ENCODE results near the gene GIMAP5. TPM values are rescaled to one million over a fixed set of nuclear protein-coding genes. Genes with fewer than 3 reads are reported as not detected.

Gene GIMAP5
- total RNA-seq, 8 experiments from 2014 or later: 0.17 to 2.0 (median 0.80) TPM; not detected in 3

DNA sequence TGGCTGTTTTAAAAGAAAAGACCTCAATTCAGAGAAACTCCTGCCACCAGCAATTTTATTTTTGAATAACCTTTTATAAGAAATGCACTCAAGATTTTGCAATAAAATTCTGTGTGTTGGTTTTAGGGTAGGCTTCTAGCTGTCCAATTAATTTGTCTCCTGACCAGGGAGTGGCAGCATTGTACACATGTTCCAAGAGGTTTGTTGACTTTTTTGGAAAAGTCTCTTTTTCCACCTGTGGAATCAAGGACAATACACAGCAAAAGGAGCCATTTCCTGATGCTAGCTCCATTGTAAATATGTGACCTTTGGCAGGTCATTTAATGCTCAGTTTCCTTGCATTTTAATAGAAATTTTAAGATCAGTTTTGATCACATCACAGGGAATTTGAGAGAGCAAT lies 1.8 kb downstream of the GIMAP5 start:
- ATAC-seq (replicated peaks in 6 of 8): no peak
- in situ Hi-C loops (cut with MboI; ENCODE audit: low pct_unique_long_range_greater_than_20kb in 2 of 9, low sequenced_read_pairs in 9 of 9, unreplicated experiment in 9 of 9): no loop called here
- peaks cover 0 to 9% of the 10 kb centered on the region in 2 donors for H3K4me1 ChIP-seq (replicated peaks in 1 of 2)
- no peak overlapping the region for H3K4me3 ChIP-seq
- H3K27ac ChIP-seq: no peak overlapping the region

DNA sequence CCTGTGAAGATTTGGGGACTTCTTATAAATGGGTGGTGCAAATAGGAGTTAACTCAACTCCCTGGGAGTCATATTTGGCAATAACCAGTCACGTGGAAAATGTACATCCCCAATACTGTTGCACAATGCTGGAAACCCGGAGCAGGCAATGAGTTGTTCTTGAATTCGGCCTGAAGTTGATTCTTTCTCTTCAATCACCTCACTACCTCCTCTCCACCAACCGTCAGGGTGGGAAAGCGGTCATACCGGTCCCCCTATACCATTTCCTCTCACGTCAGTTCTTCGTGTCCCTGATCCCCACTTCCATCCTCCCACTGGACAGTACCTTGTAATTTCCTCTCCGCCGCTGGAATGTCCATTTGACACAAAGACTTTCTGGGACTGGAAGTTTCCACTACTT lies 2.8 kb downstream of the GIMAP5 start:
- Histone ChIP-seq H3K27ac (no peak overlapping the region), H3K4me1 (replicated peaks in 1 of 2) (peaks cover 0 to 9% of the 10 kb centered on the region in 2 donors), H3K4me3 (no peak overlapping the region)
- ATAC-seq (replicated peaks in 6 of 8): no peak
- WGBS, 10 experiments: 13 to 100% (median 63%) methylated on average over 2 to 10 of the region's 10 CpGs; no CpG with 5 or more reads in 2 of the 10 experiments
- in situ Hi-C loops (cut with MboI; ENCODE audit: low pct_unique_long_range_greater_than_20kb in 2 of 9, low sequenced_read_pairs in 9 of 9, unreplicated experiment in 9 of 9): no loop called here

DNA sequence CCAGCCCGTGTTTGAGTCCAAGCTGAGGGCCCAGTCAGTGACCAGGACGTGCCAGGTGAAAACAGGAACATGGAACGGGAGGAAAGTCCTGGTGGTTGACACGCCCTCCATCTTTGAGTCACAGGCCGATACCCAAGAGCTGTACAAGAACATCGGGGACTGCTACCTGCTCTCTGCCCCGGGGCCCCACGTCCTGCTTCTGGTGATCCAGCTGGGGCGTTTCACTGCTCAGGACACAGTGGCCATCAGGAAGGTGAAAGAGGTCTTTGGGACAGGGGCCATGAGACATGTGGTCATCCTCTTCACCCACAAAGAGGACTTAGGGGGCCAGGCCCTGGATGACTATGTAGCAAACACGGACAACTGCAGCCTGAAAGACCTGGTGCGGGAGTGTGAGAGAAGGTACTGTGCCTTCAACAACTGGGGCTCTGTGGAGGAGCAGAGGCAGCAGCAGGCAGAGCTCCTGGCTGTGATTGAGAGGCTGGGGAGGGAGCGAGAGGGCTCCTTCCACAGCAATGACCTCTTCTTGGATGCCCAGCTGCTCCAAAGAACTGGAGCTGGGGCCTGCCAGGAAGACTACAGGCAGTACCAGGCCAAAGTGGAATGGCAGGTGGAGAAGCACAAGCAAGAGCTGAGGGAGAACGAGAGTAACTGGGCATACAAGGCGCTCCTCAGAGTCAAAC lies 5.2 kb downstream of the GIMAP5 start:
- H3K27ac ChIP-seq: no peak overlapping the region
- ATAC-seq (replicated peaks in 6 of 8): no peak
- H3K4me3 ChIP-seq: no peak overlapping the region
- H3K4me1 ChIP-seq (replicated peaks in 1 of 2): no peaks in the 10 kb centered on the region
- in situ Hi-C loops (cut with MboI; ENCODE audit: low pct_unique_long_range_greater_than_20kb in 2 of 9, low sequenced_read_pairs in 9 of 9, unreplicated experiment in 9 of 9): no loop called here
- 8 to 85% (median 64%) methylated on average over 1 to 8 of the region's 14 CpGs; no CpG with 5 or more reads in 4 of the 10 experiments for WGBS, 10 experiments

DNA sequence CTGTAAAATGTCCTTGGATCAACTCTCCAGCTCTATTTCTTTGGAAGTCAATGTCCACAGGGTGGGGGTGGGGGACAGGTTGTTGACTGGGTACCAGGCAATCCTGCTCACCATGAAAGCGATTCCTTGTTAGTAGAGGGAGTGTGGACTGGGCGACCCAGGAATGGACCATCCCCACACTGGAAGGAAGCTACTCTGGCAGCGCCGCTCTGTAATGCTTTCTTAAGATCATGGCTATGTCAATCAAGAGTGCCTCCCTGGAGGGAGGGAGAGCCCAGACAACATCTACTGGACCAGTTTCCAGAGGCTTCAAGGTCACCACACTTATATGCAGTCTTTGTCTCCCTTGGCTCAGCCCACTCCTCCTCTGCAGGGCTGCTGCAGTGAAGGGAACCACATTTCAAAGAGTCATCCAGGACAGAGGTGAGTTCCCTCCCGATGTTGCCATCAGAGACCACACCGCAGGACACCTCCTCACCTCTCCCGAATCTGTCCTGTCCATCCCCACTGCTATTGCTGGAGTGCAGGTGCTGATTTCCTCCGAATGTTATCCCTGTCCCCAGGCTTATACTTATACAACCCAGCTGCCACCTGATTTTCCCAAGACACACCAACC lies 6.9 kb downstream of the GIMAP5 start:
- in situ Hi-C loops (cut with MboI; ENCODE audit: low pct_unique_long_range_greater_than_20kb in 2 of 9, low sequenced_read_pairs in 9 of 9, unreplicated experiment in 9 of 9): no loop called here
- Histone ChIP-seq H3K27ac (no peak overlapping the region), H3K4me1 (replicated peaks in 1 of 2) (no peaks in the 10 kb centered on the region), H3K4me3 (no peak overlapping the region)
- no peak for ATAC-seq (replicated peaks in 6 of 8)
- 0 to 85% (median 74%) methylated on average over 2 to 6 of the region's 8 CpGs; no CpG with 5 or more reads in 4 of the 10 experiments for WGBS, 10 experiments

DNA sequence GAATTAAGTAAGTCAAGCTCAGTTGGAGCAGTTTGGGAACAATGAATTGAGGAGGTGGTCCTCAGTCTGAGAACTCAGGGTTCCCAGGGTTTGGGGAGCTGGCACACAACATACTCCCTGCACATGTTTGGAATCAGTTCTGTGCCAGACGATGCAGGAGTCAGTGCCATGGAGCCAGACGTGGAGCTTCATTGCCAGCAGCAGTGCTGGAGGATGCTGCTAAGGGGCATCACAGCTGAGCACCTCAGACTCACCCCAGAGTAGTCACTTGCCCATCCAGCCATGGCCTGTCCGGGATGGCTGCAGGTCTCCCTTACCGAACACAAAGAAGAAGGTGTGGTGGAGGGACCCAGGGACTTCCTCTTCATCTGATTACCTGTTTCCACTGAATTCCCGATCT lies 7.9 kb downstream of the GIMAP5 start:
- 7 to 100% (median 75%) methylated on average over 1 to 3 of the region's 5 CpGs; no CpG with 5 or more reads in 5 of the 10 experiments for WGBS, 10 experiments
- in situ Hi-C loops (cut with MboI; ENCODE audit: low pct_unique_long_range_greater_than_20kb in 2 of 9, low sequenced_read_pairs in 9 of 9, unreplicated experiment in 9 of 9): no loop called here
- Histone ChIP-seq H3K4me1 (replicated peaks in 1 of 2) (no peaks in the 10 kb centered on the region), H3K4me3 (no peak overlapping the region), H3K27ac (no peak overlapping the region)
- no peak for ATAC-seq (replicated peaks in 6 of 8)

DNA sequence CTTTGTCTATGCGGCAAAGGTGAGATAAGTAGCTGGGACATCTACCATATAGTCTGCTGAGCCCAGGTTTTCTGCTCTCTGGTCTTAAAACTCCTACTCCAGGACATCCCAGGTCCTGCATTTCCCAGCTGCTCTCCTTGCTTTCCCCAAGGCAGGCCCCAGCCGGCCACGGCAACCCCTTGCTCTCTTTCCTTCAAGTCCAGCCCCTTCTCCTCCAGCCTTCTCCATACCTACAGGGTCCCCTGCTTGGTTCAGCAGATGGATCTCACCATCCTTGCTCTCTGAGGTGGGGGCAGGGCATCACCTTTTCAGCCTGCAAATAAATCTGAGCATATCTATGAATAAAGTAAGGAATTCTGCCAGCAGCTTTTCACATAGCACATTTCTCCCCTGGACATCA lies 8.7 kb downstream of the GIMAP5 start:
- H3K4me3 ChIP-seq: no peak overlapping the region
- 0 to 100% (median 33%) methylated on average over 1 to 3 of the region's 3 CpGs; no CpG with 5 or more reads in 5 of the 10 experiments for WGBS, 10 experiments
- no peak overlapping the region for H3K27ac ChIP-seq
- no peak for ATAC-seq (replicated peaks in 6 of 8)
- H3K4me1 ChIP-seq (replicated peaks in 1 of 2): no peaks in the 10 kb centered on the region
- in situ Hi-C loops (cut with MboI; ENCODE audit: low pct_unique_long_range_greater_than_20kb in 2 of 9, low sequenced_read_pairs in 9 of 9, unreplicated experiment in 9 of 9): no loop called here

DNA sequence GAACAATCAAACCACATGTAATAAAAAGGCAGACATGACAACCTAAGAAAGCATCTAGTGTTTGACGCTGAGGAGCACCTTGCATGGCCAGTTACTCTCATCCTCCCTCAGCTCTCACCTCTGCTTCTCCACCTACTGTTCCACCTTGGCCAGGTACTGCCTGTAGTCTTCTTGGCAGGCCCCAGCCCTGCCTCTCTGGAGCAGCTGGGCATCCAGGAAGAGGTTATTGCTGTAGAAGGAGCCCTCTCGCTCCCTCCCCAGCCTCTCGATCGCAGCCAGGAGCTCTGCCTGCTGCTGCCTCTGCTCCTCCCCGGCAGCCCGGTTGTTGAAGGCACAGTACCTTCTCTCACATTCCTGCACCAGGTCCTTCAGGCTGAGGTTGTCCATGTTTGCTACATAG lies 9.7 kb downstream of the GIMAP5 start:
- Histone ChIP-seq H3K4me1 (replicated peaks in 1 of 2) (no peaks in the 10 kb centered on the region), H3K4me3 (no peak overlapping the region), H3K27ac (no peak overlapping the region)
- ATAC-seq (replicated peaks in 6 of 8): no peak
- 0 to 79% (median 54%) methylated on average over 1 to 6 of the region's 6 CpGs; no CpG with 5 or more reads in 2 of the 10 experiments for WGBS, 10 experiments
- in situ Hi-C loops (cut with MboI; ENCODE audit: low pct_unique_long_range_greater_than_20kb in 2 of 9, low sequenced_read_pairs in 9 of 9, unreplicated experiment in 9 of 9): no loop called here

DNA sequence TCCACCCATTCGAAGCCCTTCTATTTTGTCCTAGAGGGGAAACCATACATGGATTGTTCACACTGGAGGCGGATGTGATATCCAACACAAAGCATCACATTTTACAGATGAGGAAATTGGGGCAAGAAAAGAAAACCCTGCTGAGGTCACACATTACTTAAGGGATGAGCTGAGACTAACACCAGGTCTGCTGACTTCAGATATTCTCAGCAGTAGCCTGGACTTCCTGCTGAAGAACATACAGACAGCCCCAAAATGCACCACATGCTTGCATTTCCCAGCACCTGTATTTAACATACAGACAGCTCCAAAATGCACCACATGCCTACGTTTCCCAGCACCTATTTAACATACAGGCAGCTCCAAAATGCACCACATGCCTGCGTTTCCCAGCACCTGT lies 11.2 kb downstream of the GIMAP5 start:
- Histone ChIP-seq H3K4me1 (replicated peaks in 1 of 2) (no peaks in the 10 kb centered on the region), H3K4me3 (no peak overlapping the region), H3K27ac (no peak overlapping the region)
- WGBS, 10 experiments: 0 to 100% (median 60%) methylated on average over 1 to 3 of the region's 4 CpGs; no CpG with 5 or more reads in 2 of the 10 experiments
- in situ Hi-C loops (cut with MboI; ENCODE audit: low pct_unique_long_range_greater_than_20kb in 2 of 9, low sequenced_read_pairs in 9 of 9, unreplicated experiment in 9 of 9): no loop called here
- no peak for ATAC-seq (replicated peaks in 6 of 8)

DNA sequence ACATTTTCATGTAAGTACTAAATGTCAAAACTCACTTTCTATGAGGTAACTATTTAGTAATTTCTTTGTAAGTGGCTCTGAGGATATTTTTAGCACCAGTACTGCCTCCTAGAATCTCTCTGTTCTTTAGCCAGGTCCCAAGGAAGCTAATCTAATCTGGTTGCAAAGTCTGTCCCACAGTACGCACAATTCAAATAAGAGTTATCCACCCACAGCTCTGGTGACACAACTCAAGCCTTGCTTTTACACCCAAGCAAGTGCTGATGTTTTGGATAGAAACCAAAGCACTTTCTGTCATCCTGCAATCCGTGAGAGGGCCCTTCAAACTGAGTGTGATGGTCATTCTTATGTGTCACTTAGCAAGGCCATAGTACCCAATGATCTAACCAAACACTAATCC lies 14.5 kb downstream of the GIMAP5 start:
- in situ Hi-C loops (cut with MboI; ENCODE audit: low pct_unique_long_range_greater_than_20kb in 2 of 9, low sequenced_read_pairs in 9 of 9, unreplicated experiment in 9 of 9): loop anchor here in 1 of 9 experiments (25.0 kb wide), 1 partner anchor 314 kb away; no protein-coding TSS in a partner anchor
- ATAC-seq (replicated peaks in 6 of 8): no peak
- Histone ChIP-seq H3K4me3 (no peak overlapping the region), H3K4me1 (replicated peaks in 1 of 2) (no peaks in the 10 kb centered on the region), H3K27ac (no peak overlapping the region)
- 0 to 100% (median 60%) methylated on average over 1 to 2 of the region's 2 CpGs; no CpG with 5 or more reads in 1 of the 10 experiments for WGBS, 10 experiments

DNA sequence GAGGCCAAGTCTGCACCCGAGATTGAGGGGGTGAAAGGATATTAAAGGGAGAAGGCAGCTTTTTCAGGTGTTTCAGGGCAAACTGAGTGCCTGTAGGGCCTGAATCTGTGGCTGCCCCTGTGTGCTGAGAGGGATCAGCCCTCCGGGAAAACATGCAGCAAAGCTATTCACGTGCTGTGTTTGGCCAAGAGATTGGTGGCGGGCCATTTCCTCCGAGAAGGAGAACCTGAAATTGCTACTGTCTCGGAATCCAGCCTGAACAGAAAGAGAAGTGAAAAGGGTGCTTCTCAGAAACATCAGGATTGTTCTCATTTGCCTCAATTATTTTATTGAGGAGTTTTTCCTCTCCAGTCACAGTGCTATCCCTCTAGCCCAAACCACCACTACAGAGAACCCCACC lies 16.0 kb downstream of the GIMAP5 start:
- WGBS, 10 experiments: 0 to 100% (median 60%) methylated on average over 1 to 5 of the region's 6 CpGs; no CpG with 5 or more reads in 3 of the 10 experiments
- Histone ChIP-seq H3K27ac (no peak overlapping the region), H3K4me3 (no peak overlapping the region), H3K4me1 (replicated peaks in 1 of 2) (no peaks in the 10 kb centered on the region)
- ATAC-seq (replicated peaks in 6 of 8): no peak
- in situ Hi-C loops (cut with MboI; ENCODE audit: low pct_unique_long_range_greater_than_20kb in 2 of 9, low sequenced_read_pairs in 9 of 9, unreplicated experiment in 9 of 9): loop anchor here in 1 of 9 experiments (25.0 kb wide), 1 partner anchor 316 kb away; no protein-coding TSS in a partner anchor

DNA sequence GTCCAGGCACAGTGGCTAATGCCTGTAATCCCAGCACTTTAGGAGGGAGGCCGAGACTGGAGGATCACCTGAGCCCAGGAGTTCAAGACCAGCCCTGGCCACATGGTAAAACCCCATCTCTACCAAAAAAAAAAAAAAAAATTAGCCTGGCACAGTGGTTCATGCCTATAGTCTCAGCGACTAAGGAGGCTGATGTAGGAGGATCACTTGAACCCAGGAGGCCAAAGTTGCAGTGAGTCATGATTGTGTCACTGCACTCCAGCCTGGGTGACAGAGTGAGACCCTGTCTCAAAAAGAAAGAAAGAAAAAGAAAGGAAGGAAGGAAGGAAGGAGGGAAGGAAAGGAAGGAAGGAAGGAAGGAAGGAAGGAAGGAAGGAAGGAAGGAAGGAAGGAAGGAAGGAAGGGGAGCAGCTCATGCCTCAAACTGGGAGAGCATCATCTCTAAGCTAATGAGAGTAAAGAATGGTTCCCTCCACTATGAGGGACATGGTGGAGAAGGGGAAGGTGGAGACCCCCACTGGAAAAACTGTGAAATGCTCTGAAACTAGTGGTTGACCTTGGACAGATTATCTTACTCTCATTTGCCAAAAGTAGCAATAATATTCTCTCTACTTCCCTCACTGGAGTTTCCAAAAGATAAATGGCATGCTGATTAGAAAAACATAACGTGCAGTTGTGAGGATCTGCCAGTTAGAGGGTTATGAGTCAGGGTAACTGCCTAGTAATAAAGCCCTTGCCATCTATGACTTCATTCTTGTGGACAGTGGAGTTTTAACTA lies 16.8 kb downstream of the GIMAP5 start:
- H3K27ac ChIP-seq: no peak overlapping the region
- H3K4me3 ChIP-seq: no peak overlapping the region
- no peaks in the 10 kb centered on the region for H3K4me1 ChIP-seq (replicated peaks in 1 of 2)
- in situ Hi-C loops (cut with MboI; ENCODE audit: low pct_unique_long_range_greater_than_20kb in 2 of 9, low sequenced_read_pairs in 9 of 9, unreplicated experiment in 9 of 9): loop anchor here in 1 of 9 experiments (25.0 kb wide), 1 partner anchor 317 kb away; no protein-coding TSS in a partner anchor
- whole genome bisulfite sequencing, 10 experiments: 0 to 39% (median 20%) methylated on average over 1 to 3 of the region's 3 CpGs
- ATAC-seq (replicated peaks in 6 of 8): peak in 2 of 8 experiments; percentile 48 to 55

DNA sequence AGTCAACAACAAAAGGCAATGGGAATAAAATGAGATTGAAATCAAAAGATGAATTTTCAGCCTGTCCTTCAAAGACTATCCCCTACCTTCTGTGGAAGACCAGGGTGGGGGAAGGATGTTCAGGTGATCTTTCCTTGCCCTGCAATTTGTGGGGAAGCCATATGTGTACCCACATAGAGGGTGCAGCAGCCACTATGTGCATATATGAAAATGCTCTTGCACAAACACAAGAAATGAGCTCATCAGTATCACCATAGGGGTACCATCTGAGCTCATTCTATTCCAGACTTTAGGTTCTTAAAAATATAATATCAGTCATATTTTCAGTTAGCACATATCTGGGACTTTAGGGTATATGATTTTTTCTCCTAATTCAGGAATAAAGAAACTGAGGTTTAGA lies 17.7 kb downstream of the GIMAP5 start:
- in situ Hi-C loops (cut with MboI; ENCODE audit: low pct_unique_long_range_greater_than_20kb in 2 of 9, low sequenced_read_pairs in 9 of 9, unreplicated experiment in 9 of 9): loop anchor here in 1 of 9 experiments (25.0 kb wide), 1 partner anchor 318 kb away; no protein-coding TSS in a partner anchor
- Histone ChIP-seq H3K4me1 (replicated peaks in 1 of 2) (no peaks in the 10 kb centered on the region), H3K4me3 (no peak overlapping the region), H3K27ac (no peak overlapping the region)
- ATAC-seq (replicated peaks in 6 of 8): peak in 2 of 8 experiments; percentile 27 to 57

All from motor neuron (in vitro differentiated cells).